Smooth muscle cell of bladder (primary cell): Measurements from ENCODE around the gene OR2T34. TPM values are rescaled to one million over a fixed set of nuclear protein-coding genes. Genes with fewer than 3 reads are reported as not detected.

ENCODE experiments used
- total RNA-seq: library from RNA; depleted of rRNA; stranded (reverse); fragments of >200 nt; gene quantifications from 2 replicates; pipeline ENCODE4 v1.2.3, GENCODE V29; 2014

The OR2T34 gene, protein sequence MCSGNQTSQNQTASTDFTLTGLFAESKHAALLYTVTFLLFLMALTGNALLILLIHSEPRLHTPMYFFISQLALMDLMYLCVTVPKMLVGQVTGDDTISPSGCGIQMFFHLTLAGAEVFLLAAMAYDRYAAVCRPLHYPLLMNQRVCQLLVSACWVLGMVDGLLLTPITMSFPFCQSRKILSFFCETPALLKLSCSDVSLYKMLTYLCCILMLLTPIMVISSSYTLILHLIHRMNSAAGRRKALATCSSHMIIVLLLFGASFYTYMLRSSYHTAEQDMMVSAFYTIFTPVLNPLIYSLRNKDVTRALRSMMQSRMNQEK
- not detected in 2 replicates for total RNA-seq

GRCh38 chr1:248574657-248575056, at the start of gene OR2T34:
Gene OR2T34 (minus strand): TSS chr1:248574757. CDS start chr1:248574757, 0 bp downstream.

DNA sequence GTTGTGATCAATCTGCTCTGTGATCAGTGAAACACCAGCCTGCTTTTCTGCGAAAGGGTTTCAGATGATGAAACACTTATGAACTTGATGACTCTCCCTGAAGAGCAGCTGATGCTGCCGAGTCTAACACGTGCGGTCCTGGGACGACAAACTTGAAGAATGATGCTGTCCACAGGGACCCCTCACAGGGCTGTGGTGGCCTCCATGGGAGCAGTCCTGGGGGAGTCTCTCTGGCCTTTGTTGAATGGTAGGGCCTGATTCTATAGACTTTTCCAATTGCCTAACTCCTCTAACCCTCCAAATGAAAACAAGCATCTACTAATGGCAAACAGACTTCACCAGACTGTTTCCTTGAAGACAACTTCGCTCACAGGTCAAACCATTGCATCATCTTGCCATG, 23.0 kb upstream of the OR2T34 start, which contains the start of gene OR2T10:
TSS of gene OR2T10 (minus strand) at position 112 of the 400 bp plus-strand sequence. CDS start 3,932 bp downstream, outside the sequence.

GRCh38 chr1:248562672-248563071, 11.9 kb downstream of the OR2T34 start, which contains the start of gene OR2T29:
Gene OR2T29 (minus strand): TSS chr1:248562772. CDS start chr1:248559491, 3,281 bp downstream.

Other genes starting within 250 kb of the OR2T34 start
- gene OR14C36, start 226.0 kb downstream of the OR2T34 start, total RNA-seq: not detected in 2 replicates
- gene OR2T4, start 213.1 kb downstream of the OR2T34 start, total RNA-seq: not detected in 2 replicates
- gene OR2T6, start 199.0 kb downstream of the OR2T34 start, total RNA-seq: not detected in 2 replicates
- gene OR2T1, start 171.7 kb downstream of the OR2T34 start, total RNA-seq: not detected in 2 replicates
- not detected in 2 replicates for gene OR2T2, start 129.1 kb downstream of the OR2T34 start, total RNA-seq
- not detected in 2 replicates for gene OR2T3, start 101.4 kb downstream of the OR2T34 start, total RNA-seq
- gene OR2T5, start 86.2 kb downstream of the OR2T34 start, total RNA-seq: not detected in 2 replicates
- not detected in 2 replicates for gene OR2G6, start 66.7 kb downstream of the OR2T34 start, total RNA-seq
- gene OR2T29, start 12.0 kb downstream of the OR2T34 start, total RNA-seq: not detected in 2 replicates
- gene OR2T10, start 22.9 kb upstream of the OR2T34 start, total RNA-seq: not detected in 2 replicates
- gene OR2T11, start 60.3 kb upstream of the OR2T34 start, total RNA-seq: not detected in 2 replicates
- not detected in 2 replicates for gene OR2T35, start 70.5 kb upstream of the OR2T34 start, total RNA-seq
- gene OR2T27, start 80.8 kb upstream of the OR2T34 start, total RNA-seq: not detected in 2 replicates
- gene OR14I1, start 128.0 kb upstream of the OR2T34 start, total RNA-seq: not detected in 2 replicates
- gene LYPD8, start 181.0 kb upstream of the OR2T34 start, total RNA-seq: 0.14 TPM in 1 of 2 replicates, not detected in the other